Body of pancreas (tissue), 4 donors: ENCODE measurements around the gene FBXO8.

Experiments used
- POLR2A ChIP-seq, 3 donors: fragments of 450-650 bp; IDR thresholded peaks; one replicate each; pipeline ENCODE4 v1.6.1; 2016; ENCODE audit warnings: antibody characterized with exemption in 3 of 3, mild to moderate bottlenecking in 2 of 3
- TF ChIP-seq, protein P1 (sequence below), 7 experiments: fragments of 450-650 bp in 4 of 7; fragments of 200-600 bp in 3 of 7; sonication (generic) in 3 of 7; IDR thresholded peaks; one replicate each; pipeline ENCODE4 v1.5.1; 2016 to 2019; ENCODE audit warnings: antibody characterized with exemption in 7 of 7

DNA sequence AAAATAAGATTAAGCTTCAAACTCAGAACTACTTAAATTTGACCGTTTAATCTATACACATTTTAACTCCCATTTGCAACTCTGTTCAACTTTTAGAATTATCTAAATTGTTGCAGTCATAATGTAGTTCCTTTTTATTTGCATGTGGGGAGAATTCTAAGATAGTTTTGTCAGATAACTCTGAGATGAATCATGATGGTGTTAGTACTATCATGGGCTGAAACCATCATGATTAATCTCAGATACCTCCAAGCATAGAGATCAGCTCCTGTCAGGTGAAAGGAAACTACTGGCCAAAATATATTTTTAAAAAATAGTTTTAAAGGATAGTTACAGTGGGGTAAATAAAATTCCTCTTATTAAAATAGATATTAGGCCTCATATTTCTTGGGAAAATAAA, 39.0 kb downstream of the FBXO8 start:
- TF ChIP-seq, protein P1, sequence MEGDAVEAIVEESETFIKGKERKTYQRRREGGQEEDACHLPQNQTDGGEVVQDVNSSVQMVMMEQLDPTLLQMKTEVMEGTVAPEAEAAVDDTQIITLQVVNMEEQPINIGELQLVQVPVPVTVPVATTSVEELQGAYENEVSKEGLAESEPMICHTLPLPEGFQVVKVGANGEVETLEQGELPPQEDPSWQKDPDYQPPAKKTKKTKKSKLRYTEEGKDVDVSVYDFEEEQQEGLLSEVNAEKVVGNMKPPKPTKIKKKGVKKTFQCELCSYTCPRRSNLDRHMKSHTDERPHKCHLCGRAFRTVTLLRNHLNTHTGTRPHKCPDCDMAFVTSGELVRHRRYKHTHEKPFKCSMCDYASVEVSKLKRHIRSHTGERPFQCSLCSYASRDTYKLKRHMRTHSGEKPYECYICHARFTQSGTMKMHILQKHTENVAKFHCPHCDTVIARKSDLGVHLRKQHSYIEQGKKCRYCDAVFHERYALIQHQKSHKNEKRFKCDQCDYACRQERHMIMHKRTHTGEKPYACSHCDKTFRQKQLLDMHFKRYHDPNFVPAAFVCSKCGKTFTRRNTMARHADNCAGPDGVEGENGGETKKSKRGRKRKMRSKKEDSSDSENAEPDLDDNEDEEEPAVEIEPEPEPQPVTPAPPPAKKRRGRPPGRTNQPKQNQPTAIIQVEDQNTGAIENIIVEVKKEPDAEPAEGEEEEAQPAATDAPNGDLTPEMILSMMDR (IDR thresholded peaks at IDR 0.05) = no peak
- TF ChIP-seq POLR2A (IDR thresholded peaks at IDR 0.05) = no peak
